Measurements from ENCODE around the gene SYNGR3.

DNA sequence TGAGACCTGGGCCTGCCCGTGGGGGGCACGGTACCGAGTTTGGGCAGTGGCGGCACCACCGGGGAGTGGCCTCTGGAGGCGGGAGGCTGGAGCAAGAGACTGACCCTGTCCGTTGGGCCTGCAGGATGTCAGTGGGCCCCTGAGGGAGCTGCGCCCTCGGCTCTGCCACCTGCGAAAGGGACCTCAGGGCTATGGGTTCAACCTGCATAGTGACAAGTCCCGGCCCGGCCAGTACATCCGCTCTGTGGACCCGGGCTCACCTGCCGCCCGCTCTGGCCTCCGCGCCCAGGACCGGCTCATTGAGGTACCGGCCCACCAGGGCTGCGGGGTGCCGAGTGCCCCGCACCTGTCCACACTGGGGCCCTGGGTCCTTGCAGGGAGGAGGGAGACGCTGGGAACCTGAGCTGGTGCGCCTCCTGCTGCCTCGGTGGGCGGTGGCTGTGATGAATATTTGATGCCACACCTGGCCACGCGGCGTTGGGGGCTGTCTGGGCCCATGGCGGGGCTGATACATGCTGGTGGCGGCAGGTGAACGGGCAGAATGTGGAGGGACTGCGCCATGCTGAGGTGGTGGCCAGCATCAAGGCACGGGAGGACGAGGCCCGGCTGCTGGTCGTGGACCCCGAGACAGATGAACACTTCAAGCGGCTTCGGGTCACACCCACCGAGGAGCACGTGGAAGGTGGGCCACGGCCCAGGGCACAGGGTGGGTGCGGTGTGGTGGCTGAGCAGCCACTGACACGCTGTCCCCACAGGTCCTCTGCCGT lies 46.6 kb downstream of the SYNGR3 start:
- TF ChIP-seq TAF1 (IDR thresholded peaks at IDR 0.05; ENCODE audit: borderline replicate concordance, insufficient read depth, low read length) (no peak), POLR2AphosphoS5 (IDR thresholded peaks at IDR 0.05; ENCODE audit: low read depth, low read length) (no peak), FOXP2 (optimal IDR thresholded peaks at IDR 0.05; ENCODE audit: borderline replicate concordance, extremely low read depth, extremely low read length, insufficient read depth) (no peak)
- TF ChIP-seq, protein P1, sequence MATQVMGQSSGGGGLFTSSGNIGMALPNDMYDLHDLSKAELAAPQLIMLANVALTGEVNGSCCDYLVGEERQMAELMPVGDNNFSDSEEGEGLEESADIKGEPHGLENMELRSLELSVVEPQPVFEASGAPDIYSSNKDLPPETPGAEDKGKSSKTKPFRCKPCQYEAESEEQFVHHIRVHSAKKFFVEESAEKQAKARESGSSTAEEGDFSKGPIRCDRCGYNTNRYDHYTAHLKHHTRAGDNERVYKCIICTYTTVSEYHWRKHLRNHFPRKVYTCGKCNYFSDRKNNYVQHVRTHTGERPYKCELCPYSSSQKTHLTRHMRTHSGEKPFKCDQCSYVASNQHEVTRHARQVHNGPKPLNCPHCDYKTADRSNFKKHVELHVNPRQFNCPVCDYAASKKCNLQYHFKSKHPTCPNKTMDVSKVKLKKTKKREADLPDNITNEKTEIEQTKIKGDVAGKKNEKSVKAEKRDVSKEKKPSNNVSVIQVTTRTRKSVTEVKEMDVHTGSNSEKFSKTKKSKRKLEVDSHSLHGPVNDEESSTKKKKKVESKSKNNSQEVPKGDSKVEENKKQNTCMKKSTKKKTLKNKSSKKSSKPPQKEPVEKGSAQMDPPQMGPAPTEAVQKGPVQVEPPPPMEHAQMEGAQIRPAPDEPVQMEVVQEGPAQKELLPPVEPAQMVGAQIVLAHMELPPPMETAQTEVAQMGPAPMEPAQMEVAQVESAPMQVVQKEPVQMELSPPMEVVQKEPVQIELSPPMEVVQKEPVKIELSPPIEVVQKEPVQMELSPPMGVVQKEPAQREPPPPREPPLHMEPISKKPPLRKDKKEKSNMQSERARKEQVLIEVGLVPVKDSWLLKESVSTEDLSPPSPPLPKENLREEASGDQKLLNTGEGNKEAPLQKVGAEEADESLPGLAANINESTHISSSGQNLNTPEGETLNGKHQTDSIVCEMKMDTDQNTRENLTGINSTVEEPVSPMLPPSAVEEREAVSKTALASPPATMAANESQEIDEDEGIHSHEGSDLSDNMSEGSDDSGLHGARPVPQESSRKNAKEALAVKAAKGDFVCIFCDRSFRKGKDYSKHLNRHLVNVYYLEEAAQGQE (IDR thresholded peaks at IDR 0.05; ENCODE audit: insufficient read depth in 1 of 2, low read depth in 2 of 2, low read length in 2 of 2) = no peak

Measured in PFSK-1 (cell line).